Measurements from ENCODE around the gene ZNF730.
"Not testable (repeated sequence)": the region's sequence is repeated elsewhere in the genome, so short reads cannot be mapped to it uniquely, and the experiment has no call there.

ZNF730 gene

DNA sequence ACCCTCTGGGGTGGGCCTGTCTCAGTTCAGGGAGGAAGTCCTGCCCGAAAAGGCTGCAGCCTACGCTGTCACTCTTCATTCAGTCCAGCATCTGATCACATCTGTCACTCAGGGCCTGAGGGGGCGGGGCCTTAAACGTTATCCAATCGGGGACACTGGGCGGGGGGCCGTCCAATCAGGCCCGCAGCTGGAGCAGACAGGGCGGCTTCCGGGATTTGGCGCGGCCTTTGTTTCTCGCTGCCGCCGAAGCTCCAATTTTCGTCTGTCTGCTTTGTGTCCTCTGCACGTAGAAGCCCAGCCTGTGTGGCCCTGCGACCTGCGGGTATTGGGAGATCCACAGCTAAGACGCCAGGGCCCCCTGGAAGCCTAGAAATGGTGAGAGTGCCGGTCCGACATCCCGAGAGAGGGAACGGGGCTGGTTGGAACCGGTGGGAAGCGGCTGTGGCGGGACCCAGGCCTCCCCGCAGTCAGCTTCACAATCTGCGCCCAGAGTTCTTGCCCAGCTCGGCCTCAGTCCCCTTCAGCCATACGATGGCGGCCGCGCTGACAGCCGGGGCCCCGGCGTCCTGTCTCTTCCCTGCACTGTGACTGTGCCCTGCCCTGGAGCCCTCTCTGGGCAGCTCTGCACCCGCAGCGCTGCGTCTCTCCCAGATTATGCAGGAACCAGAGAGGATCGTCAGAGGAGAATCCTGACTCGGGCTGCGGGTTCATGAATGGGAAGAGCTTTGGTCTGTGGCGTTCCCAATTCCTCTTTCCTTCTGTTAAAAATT, at the start of gene ZNF730:
ZNF730 (plus strand) TSS at position 224 of the 770 bp plus-strand sequence; CDS start at position 373, 149 bp downstream.
- Histone ChIP-seq H3K4me1 (ENCODE audit: control insufficient read depth in 1 of 2, insufficient read depth in 1 of 2, low read depth in 1 of 2, low read length in 1 of 2) (peaks cover 7 to 12% of the 10 kb centered on the region in 2 experiments), H3K9me3 (no peaks in the 10 kb centered on the region), H3K36me3 (no peaks in the 10 kb centered on the region), H3K4me3 (ENCODE audit: low read depth in 1 of 2, low read length in 1 of 2) (peak within 1 kb of the TSS; percentile 32 to 44), H3K27me3 (peaks cover 6% of the 10 kb centered on the region), H3K27ac (no peak within 1 kb of the TSS)
- TF ChIP-seq CTCF (IDR thresholded peaks at IDR 0.05), result no peak

- Histone ChIP-seq H3K4me3 (ENCODE audit: low read depth in 1 of 2, low read length in 1 of 2) (no peak overlapping the region), H3K27me3 (peaks cover 60% of the 10 kb centered on the region), H3K36me3 (no peaks in the 10 kb centered on the region), H3K9me3 (peaks cover 5% of the 10 kb centered on the region), H3K4me1 (ENCODE audit: control insufficient read depth in 1 of 2, insufficient read depth in 1 of 2, low read depth in 1 of 2, low read length in 1 of 2) (peaks cover 3 to 11% of the 10 kb centered on the region in 2 experiments), H3K27ac (no peak overlapping the region)
- TF ChIP-seq CTCF (IDR thresholded peaks at IDR 0.05), result no peak
Observed at GRCh38 chr19:23070353-23071146, 46.3 kb upstream of the ZNF730 start.

DNA sequence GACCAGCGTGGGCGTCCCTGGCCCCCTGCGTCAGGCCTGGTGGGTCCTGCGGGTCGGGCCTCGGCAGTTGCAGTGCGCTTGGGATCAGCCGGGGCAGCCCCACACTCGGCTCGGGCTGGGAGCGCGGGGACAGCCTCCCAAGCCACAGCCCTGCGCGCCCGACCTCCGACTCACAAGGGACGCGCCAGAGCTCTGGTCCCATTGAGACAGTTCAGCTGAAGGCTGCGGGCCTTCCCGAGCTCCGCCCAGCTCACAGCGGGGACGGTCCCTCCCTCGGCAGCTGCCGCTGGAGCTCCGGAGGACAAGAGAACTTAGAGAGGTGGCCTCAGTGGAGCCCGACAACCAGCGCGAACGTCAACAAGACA, 45.7 kb upstream of the ZNF730 start:
- peaks cover 66% of the 10 kb centered on the region for H3K27me3 ChIP-seq
- no peaks in the 10 kb centered on the region for H3K9me3 ChIP-seq
- H3K4me3 ChIP-seq (ENCODE audit: low read depth in 1 of 2, low read length in 1 of 2), result no peak overlapping the region
- no peak for TF ChIP-seq CTCF (IDR thresholded peaks at IDR 0.05)
- H3K27ac ChIP-seq, result no peak overlapping the region
- H3K36me3 ChIP-seq, result no peaks in the 10 kb centered on the region
- peaks cover 6 to 11% of the 10 kb centered on the region in 2 experiments for H3K4me1 ChIP-seq (ENCODE audit: control insufficient read depth in 1 of 2, insufficient read depth in 1 of 2, low read depth in 1 of 2, low read length in 1 of 2)

- Histone ChIP-seq H3K4me3 (ENCODE audit: low read depth in 1 of 2, low read length in 1 of 2) (peak overlapping the region; percentile 38 to 42), H3K4me1 (ENCODE audit: control insufficient read depth in 1 of 2, insufficient read depth in 1 of 2, low read depth in 1 of 2, low read length in 1 of 2) (peaks cover 6 to 11% of the 10 kb centered on the region in 2 experiments), H3K9me3 (no peaks in the 10 kb centered on the region), H3K27me3 (peaks cover 63% of the 10 kb centered on the region), H3K36me3 (no peaks in the 10 kb centered on the region), H3K27ac (no peak overlapping the region)
- no peak for TF ChIP-seq CTCF (IDR thresholded peaks at IDR 0.05)
Observed at GRCh38 chr19:23075031-23075733, 41.6 kb upstream of the ZNF730 start.

DNA sequence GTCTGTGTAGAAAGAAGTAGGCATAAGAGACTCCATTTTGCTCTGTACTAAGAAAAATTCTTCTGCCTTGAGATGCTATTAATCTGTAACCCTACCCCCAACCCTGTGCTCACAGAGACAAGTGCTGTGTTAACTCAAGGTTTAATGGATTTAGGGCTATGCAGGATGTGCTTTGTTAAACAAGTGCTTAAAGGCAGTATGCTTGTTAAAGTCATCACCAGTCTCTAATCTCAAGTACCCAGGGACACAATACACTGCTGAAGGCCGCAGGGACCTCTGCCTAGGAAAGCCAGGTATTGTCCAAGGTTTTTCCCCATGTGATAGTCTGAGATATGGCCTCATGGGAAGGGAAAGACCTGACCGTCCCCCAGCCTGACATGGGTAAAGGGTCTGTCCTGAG, 39.0 kb upstream of the ZNF730 start:
- H3K36me3 ChIP-seq; H3K9me3 ChIP-seq; H3K27ac ChIP-seq; H3K4me1 ChIP-seq (ENCODE audit: control insufficient read depth in 1 of 2, insufficient read depth in 1 of 2, low read depth in 1 of 2, low read length in 1 of 2); H3K4me3 ChIP-seq (ENCODE audit: low read depth in 1 of 2, low read length in 1 of 2): not testable (repeated sequence)
- peaks cover 37% of the 10 kb centered on the region for H3K27me3 ChIP-seq
